ENCODE measurements around the gene APEX2.

DNA sequence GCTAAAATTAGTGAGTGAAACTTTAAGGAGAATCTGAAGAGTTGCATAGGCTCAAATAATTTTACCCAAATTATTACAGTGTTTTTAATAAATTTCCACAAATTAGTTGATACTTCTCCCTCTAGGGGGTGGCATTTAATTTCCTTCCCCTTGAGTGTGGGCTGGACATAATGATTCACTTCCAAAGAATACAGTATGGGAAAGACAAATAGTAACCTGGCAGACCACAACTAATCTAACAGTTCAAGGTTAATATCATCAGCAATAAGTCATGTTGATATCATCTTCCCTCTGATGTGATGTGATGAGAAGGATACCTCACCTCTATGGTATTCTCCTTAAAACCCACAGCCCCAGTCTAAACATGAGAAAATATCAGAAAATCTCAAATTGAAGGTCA, 21.7 kb upstream of the APEX2 start:
- TF ChIP-seq CTCF (IDR thresholded peaks at IDR 0.05; ENCODE audit: insufficient read depth, low read length, poor library complexity, severe bottlenecking) (no peak), EZH2phosphoT487 (conservative IDR thresholded peaks at IDR 0.05; ENCODE audit: low read length) (no peak)
